ENCODE results near the gene PLAAT2. TPM values are rescaled to one million over a fixed set of nuclear protein-coding genes. Genes with fewer than 3 reads are reported as not detected.

The PLAAT2 gene
- total RNA-seq, 1 donor from 2014 or later: not detected

DNA sequence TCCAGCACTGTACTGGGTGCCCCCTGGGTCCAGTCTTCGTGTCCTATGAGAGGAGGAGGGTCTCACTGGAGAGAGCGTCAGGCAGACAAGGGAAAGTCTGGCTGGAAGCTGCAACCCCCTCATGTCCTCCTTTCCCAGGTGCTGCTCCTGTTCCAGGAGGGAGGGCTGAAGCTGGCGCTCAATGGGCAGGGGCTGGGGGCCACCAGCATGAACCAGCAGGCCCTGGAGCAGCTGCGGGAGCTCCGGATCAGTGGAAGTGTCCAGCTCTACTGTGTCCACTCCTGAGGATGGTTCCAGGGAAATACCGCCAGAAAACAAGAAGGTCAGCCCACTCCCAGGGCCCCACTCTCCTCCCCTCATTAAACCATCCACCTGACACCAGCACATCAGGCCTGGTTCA lies 47.1 kb downstream of the PLAAT2 start:
- no peak for DNase-seq

DNA sequence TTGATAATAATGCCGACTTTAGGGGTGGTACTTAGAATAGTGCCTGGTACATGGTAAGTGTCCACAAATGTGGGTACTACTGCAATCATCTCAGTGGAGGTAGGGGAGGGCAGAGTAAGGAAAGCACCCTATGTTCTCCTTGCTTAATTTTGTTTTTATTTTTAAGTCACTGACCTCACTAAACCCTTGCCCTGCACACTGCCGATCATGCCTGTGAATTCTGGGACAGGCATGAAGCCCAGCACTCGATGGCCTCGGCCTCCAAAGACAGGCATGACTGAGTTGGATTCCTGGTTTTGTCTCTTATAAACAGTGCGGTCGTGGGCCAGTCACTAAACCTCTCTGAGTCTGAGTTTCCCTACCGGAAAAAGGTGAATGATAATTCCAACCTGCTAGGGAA lies 50.4 kb downstream of the PLAAT2 start:
- no peak for DNase-seq

DNA sequence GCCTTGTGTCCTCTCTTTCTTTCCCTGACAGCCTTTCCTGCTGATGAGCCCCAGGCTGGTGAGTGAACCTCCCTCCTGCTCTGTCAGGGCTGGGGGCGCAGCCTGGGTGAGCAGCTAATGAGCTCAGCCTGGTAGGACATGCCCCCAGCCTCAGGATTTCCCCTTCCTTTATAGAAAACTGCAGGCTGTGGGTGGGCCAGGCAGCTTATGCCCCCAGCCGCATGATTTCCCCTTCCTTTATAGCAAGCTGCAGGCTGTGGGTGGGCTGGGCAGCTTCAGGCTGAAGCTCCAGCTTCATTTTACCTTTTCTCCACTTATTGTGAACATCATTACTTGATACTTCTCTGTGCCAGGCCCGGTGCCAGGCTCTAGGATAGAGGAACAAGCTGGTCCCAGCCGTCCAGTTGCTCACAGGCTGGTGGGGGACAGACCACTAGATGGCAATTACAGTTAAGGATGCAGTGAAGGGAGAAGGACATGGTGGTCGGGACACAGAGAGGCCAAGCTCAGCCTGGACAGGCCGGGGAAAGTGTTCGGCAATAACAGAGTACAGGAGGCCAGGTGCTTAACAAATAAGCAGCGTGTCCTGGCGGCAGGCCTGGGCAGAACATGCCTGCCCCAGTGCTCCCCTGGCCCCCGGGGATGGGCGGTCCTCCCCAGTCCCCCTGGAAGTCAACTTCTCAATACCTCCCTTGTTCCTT lies 52.0 kb downstream of the PLAAT2 start:
- no peak for DNase-seq

- no peak for DNase-seq
Observed at GRCh38 chr11:63510360-63511047, 52.7 kb downstream of the PLAAT2 start.

DNA sequence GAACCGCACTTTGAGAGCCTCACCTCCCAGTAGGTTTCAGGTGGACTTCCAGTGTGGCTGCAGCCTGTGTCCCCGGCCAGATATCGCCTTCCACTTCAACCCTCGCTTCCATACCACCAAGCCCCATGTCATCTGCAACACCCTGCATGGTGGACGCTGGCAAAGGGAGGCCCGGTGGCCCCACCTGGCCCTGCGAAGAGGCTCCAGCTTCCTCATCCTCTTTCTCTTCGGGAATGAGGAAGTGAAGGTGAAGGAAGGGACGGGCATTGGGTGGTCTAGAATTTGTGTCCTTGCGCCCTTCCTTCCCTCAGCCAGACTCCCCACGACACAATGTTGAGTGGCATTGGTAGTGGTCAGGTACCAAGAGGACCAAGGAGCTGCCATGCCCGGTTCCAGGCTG lies 54.4 kb downstream of the PLAAT2 start:
- DNase-seq: no peak

DNA sequence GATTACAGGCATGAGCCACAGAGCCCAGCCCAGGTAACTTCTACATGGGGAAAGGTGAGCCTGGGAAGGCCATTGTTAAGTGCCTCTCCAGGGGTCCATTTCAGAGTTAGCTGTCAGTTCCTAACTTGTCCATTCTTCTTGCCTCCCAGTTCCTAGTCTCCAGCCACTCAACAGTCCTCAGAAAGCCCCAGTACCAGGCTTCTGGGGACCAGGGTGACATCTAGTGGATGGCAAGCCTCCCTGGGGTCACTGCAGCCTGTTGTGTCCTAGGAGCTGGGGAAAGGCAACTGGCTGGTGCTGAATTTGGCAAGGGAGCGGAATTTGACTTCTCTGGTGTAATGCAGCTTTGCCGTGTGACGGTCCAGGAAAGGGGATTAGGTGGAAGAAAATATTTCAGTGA lies 55.2 kb downstream of the PLAAT2 start:
- peak; percentile 24 for DNase-seq

- no peak for DNase-seq
Observed at GRCh38 chr11:63507511-63507910, 55.7 kb downstream of the PLAAT2 start.

- DNase-seq: no peak
Observed at GRCh38 chr11:63506876-63507275, 56.3 kb downstream of the PLAAT2 start.

DNA sequence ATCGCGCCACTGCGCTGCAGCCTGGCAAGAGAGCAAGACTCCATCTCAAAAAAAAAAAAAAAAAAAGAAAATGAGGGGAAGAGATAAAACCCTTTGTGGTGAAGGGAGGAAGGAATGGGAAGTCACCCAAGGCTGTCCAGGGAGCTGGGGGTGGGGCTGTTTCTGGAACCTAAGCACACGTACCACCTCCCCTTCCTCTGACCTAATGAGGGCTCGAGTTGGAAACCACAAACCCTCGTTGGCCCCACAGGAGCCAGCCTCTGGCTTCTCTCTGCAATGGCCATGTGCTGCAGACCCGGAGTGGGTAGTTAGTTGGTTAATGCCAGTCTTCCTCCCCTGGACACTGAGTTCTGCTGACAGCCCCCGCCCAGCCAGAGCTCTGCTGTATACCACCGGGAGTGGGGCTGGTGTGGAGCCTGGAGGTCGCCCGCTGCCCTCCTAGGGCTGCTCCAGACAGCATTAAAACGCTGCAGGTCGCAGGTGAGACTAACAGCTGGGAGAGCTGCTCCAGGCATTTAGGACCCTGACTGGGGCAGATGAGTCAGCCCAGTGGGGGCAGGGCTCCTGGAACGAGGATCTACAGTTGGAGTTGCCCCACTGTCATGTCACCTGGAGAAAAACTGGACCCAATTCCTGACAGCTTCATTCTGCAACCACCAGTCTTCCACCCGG lies 57.2 kb downstream of the PLAAT2 start, which contains the start of gene LGALS12:
Gene LGALS12, plus strand, starts transcription at position 228 of the 672 bp plus-strand sequence. Its CDS starts 375 bp downstream, at position 603.
- DNase-seq: no peak

- no peak for DNase-seq
Observed at GRCh38 chr11:63504933-63505586, 58.1 kb downstream of the PLAAT2 start.

DNA sequence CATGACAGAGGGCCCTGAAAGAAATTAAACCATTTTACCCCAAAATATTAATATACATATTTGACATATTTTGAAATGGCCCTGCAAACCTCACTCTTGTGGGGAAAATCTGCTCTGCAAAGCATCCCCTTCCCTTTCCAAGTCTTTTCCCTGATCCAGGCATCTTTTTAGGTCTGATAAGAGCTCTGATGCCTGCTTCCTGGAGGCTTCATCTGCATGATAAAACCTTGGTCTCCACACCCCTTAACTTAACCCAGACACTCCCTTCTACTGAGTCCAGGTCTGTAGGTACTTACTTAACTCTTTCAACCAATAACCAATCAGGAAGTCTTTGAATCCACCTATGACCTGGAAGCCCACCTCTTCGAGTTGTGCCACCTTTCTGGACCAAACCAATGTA lies 59.1 kb downstream of the PLAAT2 start:
- no peak for DNase-seq

DNA sequence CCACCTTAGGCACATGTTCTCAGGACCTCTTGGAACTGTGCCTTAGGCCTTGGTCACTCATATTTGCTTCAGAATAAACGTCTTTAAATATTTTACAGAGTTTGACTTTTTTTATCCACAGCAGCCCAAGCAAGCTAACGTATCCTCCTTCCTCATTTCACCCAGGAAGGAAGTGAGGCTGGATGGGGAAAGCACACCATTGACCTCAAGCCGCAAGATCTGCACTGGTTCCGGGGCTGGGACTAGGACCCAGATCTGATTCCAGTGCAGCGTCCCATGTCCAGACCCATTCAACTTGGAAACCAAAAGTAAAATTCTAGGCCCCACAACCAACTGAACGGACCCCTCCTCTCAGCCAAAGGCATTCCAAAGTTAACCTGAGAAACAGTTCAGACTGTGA lies 59.7 kb downstream of the PLAAT2 start:
- DNase-seq: no peak

Other genes starting within 250 kb of the PLAAT2 start
- not detected in 2 replicates for gene SLC22A9, start 193.6 kb downstream of the PLAAT2 start, total RNA-seq
- gene PLAAT5, start 72.2 kb downstream of the PLAAT2 start, total RNA-seq: not detected in 2 replicates
- not detected in 2 replicates for gene LGALS12, start 57.3 kb downstream of the PLAAT2 start, total RNA-seq
- gene PLAAT4, start 26.6 kb downstream of the PLAAT2 start, total RNA-seq: 2.3 and 10.6 TPM in 2 replicates
- gene PLAAT3, start 51.1 kb upstream of the PLAAT2 start, total RNA-seq: 59.1 and 85.3 TPM in 2 replicates
- 99.4 and 106 TPM in 2 replicates for gene ATL3, start 108.0 kb upstream of the PLAAT2 start, total RNA-seq
- gene RTN3, start 118.1 kb upstream of the PLAAT2 start, total RNA-seq: 58.5 and 89.9 TPM in 2 replicates
- gene ZFTA, start 205.4 kb upstream of the PLAAT2 start, total RNA-seq: 25.4 and 30.1 TPM in 2 replicates